CMK (cell line): ENCODE results near the gene TFAP2D.

ENCODE experiments used
- DNase-seq: peaks from one replicate; pipeline ENCODE4 v3.0.0-alpha.2; 2010; ENCODE audit warnings: low read depth

The TFAP2D gene

GRCh38 chr6:50720623-50721022 lies 7.3 kb downstream of the TFAP2D start:
- no peak for DNase-seq

GRCh38 chr6:50721978-50722377 lies 8.7 kb downstream of the TFAP2D start:
- DNase-seq: no peak

GRCh38 chr6:50722829-50723554 lies 9.7 kb downstream of the TFAP2D start:
- no peak for DNase-seq

GRCh38 chr6:50724381-50725124 lies 11.2 kb downstream of the TFAP2D start:
- DNase-seq: no peak

- no peak for DNase-seq
Observed at GRCh38 chr6:50734488-50734887, 21.2 kb downstream of the TFAP2D start.

- no peak for DNase-seq
Observed at GRCh38 chr6:50742161-50742560, 28.8 kb downstream of the TFAP2D start.

- no peak for DNase-seq
Observed at GRCh38 chr6:50744976-50745375, 31.6 kb downstream of the TFAP2D start.

GRCh38 chr6:50762798-50763197 lies 49.5 kb downstream of the TFAP2D start:
- no peak for DNase-seq

- DNase-seq: no peak
Observed at GRCh38 chr6:50778696-50779095, 65.4 kb downstream of the TFAP2D start.

GRCh38 chr6:50780382-50780781 lies 67.1 kb downstream of the TFAP2D start:
- DNase-seq: no peak

- DNase-seq: no peak
Observed at GRCh38 chr6:50785921-50786320, 72.6 kb downstream of the TFAP2D start.

- DNase-seq: no peak
Observed at GRCh38 chr6:50791900-50792508, 78.7 kb downstream of the TFAP2D start.

GRCh38 chr6:50792771-50793170 lies 79.4 kb downstream of the TFAP2D start:
- no peak for DNase-seq

GRCh38 chr6:50795574-50795973 lies 82.2 kb downstream of the TFAP2D start:
- no peak for DNase-seq

- DNase-seq: no peak
Observed at GRCh38 chr6:50804283-50804682, 91.0 kb downstream of the TFAP2D start.

- DNase-seq: no peak
Observed at GRCh38 chr6:50807035-50807434, 93.7 kb downstream of the TFAP2D start.

GRCh38 chr6:50815436-50816114 lies 102.2 kb downstream of the TFAP2D start:
- no peak for DNase-seq

- DNase-seq: peak; percentile 35
Observed at GRCh38 chr6:50816115-50816675, 102.9 kb downstream of the TFAP2D start.

GRCh38 chr6:50816947-50817645 lies 103.8 kb downstream of the TFAP2D start:
- DNase-seq: no peak

GRCh38 chr6:50817646-50817950 lies 104.3 kb downstream of the TFAP2D start:
- no peak for DNase-seq

GRCh38 chr6:50818020-50818419 lies 104.7 kb downstream of the TFAP2D start:
- no peak for DNase-seq

GRCh38 chr6:50818673-50819072 lies 105.3 kb downstream of the TFAP2D start, which contains the start of gene TFAP2B:
TSS of gene TFAP2B (plus strand) at chr6:50818871. CDS start at chr6:50818892, 21 bp downstream.
- no peak for DNase-seq
